Bone marrow (tissue), 2 donors: ENCODE results near the gene CLDN15.
A peak's percentile ranks its signal among the peaks of the same experiment; 100 is the strongest.

Experiments used
- DNase-seq, 2 donors: peaks; one replicate each; lab custom pipeline; 2025; lab: John Stamatoyannopoulos, UW

Gene CLDN15

DNA sequence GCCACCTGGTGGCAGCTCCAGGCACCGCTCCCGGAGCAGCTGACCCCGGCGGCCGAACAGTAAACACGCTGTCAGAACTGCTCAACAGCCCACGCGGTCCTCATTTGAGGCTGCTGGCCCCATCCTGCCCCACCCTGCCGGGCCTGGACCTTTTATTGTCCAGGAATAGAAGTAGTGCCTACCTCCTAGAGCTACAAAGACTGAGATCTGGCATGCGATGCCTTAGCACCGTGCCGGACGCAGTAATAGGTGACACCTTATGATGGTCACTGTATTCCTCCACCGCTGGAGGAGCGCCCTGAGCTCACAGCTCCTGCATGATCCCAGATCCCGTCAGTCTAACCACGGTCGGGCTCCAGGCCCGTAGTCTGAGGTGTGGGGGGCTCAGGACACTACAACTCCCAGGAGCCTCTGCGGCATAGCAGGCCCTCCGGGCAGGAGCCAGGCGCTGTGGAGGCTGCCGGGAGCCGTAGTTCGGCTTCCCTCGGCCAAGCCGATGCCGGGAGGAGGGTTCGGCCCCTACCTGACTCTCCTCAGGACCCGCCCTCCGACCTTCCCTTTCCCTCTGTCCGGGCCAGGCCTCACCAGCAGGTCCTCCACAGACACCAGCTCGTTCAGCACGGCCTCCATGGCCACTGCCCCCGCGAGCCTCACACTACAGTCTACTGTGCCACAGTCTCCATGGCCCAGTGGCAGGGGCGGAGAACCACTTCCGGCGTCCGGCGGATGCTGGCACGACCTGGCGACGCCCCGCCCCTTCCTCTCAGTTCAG, 7.0 kb upstream of the CLDN15 start, which contains the start of gene FIS1:
FIS1 (minus strand) TSS at position 707 of the 772 bp plus-strand sequence; CDS start at position 630, 77 bp downstream.
- peak; percentile 89 to 91 for DNase-seq

DNA sequence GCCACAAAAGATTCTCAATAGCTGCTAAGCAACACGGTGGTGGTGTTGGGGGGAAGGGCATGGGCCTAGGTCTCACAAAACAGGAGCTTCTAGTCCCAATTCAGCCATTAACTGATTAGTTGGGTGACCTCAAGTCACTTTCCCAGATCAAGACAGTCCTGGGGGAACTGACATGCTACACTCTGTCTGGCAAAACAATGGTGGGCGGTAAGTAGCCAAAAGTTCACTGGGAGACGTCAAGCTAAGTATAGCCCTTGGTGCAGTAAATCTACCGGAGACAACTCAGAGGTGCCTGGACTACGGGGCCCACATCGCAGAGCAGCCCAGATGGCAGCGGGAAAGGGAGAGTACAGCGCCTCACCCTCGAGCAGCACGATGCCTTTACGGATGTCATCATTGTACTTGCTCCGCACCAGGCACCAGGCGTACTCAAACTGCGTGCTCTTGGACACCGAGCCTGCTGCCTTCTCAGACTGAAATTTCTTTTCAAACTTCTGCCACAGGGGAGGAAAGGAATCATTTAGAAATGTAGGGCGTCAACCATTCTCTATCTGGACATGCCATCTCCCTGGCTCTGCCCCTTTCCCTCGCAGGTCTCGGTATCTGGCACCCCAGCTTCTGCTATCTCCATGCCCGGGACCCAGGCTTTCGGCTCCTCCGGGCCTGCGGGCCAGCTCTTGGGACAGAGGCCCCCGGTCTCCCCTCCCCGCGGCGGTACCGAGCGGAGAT, 6.2 kb upstream of the CLDN15 start:
- no peak for DNase-seq

DNA sequence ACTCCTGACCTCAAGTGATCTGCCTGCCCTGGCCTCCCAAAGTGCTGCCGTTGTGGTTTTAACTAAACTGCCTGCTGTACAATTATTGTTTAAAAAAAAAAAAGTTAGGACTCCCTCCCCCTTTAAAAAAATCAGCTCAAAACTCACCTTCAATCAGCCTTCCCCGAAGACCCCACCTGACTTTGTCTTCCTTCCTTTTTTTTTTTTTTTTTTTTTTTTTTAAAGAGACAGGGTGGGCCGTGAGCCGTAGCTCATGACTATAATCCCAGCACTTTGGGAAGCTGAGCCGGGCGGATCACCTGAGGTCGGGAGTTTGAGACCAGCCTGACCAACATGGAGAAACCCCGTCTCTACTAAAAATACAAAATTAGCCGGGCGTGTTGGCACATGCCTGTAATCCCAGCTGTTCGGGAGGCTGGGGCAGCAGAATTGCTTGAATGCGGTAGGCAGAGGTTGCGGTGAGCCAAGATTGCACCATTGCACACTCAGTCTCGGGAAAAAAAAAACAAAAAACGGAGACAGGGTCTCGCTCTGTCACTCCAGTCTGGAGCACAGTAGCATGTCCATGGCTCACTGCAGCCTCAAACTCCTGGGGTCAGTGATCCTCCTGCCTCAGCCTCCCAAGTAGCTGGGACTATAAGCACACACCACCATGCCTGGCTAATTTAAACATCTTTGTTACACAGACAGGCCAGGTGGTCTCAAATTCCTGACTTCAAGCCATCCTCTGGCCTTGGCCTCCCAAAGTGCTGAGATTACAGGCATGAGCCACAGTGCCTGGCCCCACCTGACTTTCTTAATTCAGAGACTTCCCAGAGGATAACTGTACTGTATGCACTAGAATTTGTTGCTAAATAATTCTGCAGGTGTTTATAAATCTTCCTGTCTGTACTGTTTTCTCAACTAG, 4.1 kb upstream of the CLDN15 start:
- no peak for DNase-seq

DNA sequence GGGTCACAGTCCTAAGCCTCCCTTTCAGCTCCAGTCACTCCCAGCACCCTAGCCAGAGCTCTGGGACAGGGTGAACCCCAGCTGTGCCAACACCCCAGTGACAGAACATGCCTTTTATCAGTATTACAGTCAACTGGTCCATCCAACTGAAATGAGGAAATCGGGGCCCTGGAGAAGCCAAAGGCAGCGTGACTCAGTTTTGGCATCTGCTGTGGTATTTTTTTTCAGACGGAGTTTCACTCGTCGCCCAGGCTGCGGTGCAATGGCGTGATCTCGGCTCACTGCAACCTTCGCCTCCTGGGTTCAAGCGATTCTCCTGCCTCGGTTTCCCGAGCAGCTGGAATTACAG, 3.4 kb upstream of the CLDN15 start:
- peak in 1 of 2 donors; percentile 18 for DNase-seq

DNA sequence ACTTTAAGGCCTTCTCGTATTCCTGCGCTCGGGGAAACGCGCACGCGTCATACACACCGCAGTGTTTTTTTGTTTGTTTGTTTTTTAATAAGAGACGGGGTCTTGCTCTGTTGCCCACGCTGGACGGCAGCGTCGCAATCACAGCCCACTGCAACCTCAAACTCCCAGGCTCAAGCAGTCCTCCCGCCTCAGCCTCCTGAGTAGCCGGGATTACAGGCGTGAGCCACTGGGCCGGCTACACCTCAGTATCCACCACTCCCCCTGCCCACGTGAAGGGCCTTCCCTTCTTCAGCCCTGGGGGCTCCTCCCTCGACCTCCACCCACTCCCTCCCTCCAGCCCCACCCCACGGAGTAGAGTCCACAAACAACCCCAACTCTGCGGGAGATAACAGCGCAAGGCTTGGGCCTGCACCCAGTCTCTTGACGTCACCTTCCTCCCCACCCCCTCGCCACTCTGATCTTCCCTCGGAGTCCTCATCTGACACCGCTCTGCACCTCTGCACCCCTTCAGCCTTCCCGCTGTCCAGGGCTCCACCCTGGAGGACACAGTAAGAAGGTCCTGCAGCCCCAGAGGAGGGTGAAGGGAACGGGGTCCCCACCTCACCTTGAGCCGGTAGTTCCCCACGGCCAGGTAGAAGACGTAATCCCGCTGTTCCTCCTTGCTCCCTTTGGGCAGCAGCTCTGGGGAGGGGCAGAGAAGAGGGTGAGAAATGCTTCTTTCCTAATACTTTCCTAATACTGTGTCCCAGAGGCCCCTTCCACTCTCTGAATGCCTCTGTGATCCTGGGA, 2.8 kb upstream of the CLDN15 start:
- no peak for DNase-seq

GRCh38 chr7:101239951-101240220, 2.3 kb upstream of the CLDN15 start:
- DNase-seq: no peak

- no peak for DNase-seq
Measured at GRCh38 chr7:101239191-101239950, 1.8 kb upstream of the CLDN15 start.

GRCh38 chr7:101238226-101239182, 902 bp upstream of the CLDN15 start:
- DNase-seq: no peak

GRCh38 chr7:101236292-101236835, 1.2 kb downstream of the CLDN15 start:
- DNase-seq: no peak

GRCh38 chr7:101235522-101235921, 2.1 kb downstream of the CLDN15 start:
- no peak for DNase-seq

DNA sequence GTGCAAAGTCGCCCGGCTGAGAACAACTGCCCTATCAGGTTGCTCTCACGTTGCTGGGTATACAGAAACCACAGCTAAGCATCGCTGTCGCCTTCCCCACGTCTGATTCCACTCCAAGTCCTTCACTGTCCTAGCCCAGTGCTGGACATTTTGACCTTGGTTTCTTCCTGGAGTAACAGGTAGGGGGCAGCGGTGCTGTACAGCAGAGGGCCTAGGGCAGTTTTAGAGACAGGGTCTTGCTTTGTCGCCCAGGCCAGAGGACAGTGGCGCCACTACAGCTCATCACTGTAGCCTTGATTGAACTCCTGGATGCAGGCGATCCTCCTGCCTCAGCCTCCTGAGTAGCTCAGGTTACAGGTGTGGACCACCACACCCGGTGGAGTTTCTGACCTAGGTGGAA, 2.6 kb downstream of the CLDN15 start:
- peak in 1 of 2 donors; percentile 22 for DNase-seq

- DNase-seq: no peak
Measured at GRCh38 chr7:101234636-101235035, 3.0 kb downstream of the CLDN15 start.

GRCh38 chr7:101233907-101234547, 3.6 kb downstream of the CLDN15 start:
- no peak for DNase-seq

DNA sequence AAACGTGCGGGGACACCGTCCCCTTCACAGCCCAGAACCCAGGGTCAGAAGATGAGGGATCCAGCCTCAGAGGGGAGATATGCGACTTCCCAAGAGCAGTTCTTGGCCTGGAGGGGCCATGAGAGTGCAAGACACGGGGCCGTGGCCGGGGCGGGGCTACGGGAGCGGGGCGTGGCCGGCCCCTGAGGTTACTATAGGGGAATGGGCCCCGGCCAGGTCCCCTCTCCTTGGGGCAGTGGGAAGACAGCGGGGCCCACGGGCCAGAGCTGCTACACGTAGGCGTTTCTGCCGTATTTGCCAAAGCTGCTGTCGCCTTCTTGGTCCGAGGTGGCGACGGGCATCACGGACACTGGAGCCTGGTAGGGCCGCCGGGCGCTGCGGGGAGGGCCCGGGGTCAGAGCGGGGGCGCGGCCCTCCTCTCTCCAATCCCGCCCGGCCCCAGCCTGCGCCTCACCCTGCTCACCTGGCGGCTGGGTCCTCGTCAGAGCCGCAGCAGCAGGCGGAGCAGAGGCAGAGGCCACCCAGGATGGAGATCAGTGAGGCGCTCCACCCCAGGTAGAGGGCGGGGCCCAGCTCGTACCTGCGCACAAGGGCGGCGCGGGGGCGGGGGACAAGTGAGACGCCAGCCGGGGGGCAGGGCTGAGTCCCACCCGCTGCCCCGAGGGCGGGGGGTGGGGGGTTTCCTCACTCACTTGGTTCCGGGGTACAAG, 5.3 kb downstream of the CLDN15 start:
- DNase-seq: no peak

DNA sequence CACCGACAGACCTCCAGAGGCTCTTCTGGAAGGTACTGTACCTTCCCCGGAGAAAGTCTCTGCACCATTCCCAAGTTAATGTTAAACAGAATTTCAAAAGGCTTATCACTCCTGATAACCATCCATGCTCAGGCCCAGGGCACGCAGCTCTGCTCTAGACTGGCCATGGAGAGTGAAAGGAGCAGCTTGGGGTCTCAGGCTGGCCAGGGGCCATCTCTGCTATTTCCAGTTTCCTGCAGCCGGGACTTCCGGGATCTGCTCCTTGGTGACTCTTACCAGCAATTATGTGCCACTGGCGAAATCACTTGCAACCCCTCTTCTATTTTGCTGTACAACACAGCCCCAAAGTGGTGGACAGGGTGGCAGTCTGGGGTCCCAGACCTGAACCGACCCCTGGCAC, 6.0 kb downstream of the CLDN15 start:
- no peak for DNase-seq

DNA sequence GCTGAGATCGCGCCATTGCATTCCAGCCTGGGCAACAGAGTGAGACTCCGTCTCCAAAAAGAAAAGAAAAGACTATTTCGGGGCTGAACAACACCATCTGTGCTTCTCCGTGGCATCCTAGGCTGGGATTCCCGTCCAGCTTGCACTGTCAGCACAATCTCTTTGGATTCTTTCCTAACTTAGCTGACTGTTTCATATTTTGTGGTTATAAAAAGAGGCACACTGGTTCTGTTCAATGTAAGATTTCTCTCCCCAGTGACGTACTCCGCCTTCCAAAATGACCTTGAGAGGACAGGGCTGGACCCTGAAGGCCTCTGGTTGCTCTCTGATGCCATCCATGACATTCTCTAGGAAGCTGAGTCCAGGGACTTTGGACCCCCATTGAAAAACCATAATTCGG, 10.9 kb downstream of the CLDN15 start:
- DNase-seq: no peak

- no peak for DNase-seq
Measured at GRCh38 chr7:101225650-101226049, 12.0 kb downstream of the CLDN15 start.

DNA sequence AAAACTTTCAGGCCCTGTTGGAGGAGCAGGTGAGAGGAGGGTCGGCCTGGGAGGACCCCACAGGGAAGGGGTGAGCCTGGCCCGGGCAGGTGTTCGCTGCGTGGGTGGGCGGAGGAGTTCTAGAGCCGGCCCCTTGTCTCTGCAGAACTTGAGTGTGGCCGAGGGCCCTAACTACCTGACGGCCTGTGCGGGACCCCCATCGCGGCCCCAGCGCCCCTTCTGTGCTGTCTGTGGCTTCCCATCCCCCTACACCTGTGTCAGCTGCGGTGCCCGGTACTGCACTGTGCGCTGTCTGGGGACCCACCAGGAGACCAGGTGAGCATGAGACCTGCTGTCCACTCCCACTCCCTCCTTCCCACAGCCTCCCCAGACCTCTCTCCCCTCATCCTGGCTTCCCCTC, 14.1 kb downstream of the CLDN15 start:
- DNase-seq: no peak
